Body of pancreas (tissue), 4 donors: Measurements from ENCODE around the gene CMTM4.

Source experiments
- POLR2A ChIP-seq, 3 donors: fragments of 450-650 bp; IDR thresholded peaks; one replicate each; pipeline ENCODE4 v1.6.1; 2016; ENCODE audit warnings: antibody characterized with exemption in 3 of 3, mild to moderate bottlenecking in 2 of 3
- TF ChIP-seq, protein P1 (sequence below), 7 experiments: fragments of 450-650 bp in 4 of 7; fragments of 200-600 bp in 3 of 7; sonication (generic) in 3 of 7; IDR thresholded peaks; one replicate each; pipeline ENCODE4 v1.5.1; 2016 to 2019; ENCODE audit warnings: antibody characterized with exemption in 7 of 7

DNA sequence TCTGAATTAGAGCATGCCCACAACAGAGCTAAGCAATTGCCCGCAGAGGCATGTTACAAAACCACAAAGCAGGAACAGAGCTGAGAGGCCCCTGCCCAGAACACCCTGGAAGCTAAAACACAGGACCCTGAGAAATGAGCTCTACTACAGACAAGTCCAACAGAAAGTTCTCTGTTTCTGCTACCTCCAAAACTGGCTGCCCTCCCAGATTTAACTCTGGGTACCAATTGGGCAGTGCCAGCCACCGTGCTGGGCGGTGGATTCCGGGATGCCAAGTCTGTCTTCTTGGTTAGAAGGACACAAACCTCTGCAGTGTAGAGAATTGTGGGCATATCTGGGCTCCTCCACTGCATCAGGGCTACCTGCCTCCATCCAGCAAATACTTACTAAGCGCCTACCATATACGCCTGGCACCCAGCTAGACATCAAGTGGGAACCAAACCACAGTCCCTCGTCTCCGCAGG is 1.0 kb downstream of the CMTM4 start:
- TF ChIP-seq, protein P1, sequence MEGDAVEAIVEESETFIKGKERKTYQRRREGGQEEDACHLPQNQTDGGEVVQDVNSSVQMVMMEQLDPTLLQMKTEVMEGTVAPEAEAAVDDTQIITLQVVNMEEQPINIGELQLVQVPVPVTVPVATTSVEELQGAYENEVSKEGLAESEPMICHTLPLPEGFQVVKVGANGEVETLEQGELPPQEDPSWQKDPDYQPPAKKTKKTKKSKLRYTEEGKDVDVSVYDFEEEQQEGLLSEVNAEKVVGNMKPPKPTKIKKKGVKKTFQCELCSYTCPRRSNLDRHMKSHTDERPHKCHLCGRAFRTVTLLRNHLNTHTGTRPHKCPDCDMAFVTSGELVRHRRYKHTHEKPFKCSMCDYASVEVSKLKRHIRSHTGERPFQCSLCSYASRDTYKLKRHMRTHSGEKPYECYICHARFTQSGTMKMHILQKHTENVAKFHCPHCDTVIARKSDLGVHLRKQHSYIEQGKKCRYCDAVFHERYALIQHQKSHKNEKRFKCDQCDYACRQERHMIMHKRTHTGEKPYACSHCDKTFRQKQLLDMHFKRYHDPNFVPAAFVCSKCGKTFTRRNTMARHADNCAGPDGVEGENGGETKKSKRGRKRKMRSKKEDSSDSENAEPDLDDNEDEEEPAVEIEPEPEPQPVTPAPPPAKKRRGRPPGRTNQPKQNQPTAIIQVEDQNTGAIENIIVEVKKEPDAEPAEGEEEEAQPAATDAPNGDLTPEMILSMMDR (IDR thresholded peaks at IDR 0.05), result no peak
- TF ChIP-seq POLR2A (IDR thresholded peaks at IDR 0.05), result no peak
